SK-N-SH (cell line): ENCODE measurements around the gene DPF1. TPM values are rescaled to one million over a fixed set of nuclear protein-coding genes. Genes with fewer than 3 reads are reported as not detected.
"Not testable (repeated sequence)": the region's sequence is repeated elsewhere in the genome, so short reads cannot be mapped to it uniquely, and the experiment has no call there.

Experiments
- CTCF ChIA-PET: fragments of 300-600, 350-600 bp; formaldehyde crosslinking; extraction: SDS; loops from one replicate; lab custom pipeline; 2021; lab: Yijun Ruan, JAX
- POLR2A ChIA-PET: fragments of 350-600 bp; sonication (Branson Sonifier 250); formaldehyde crosslinking; extraction: SDS; loops from one replicate; lab custom pipeline; 2020; ENCODE audit warnings: antibody characterized with exemption, inconsistent platforms; lab: Yijun Ruan, JAX
- DNase-seq: peaks from one replicate; pipeline ENCODE4 v3.0.0; 2012
- H2AFZ ChIP-seq: fragments of 200-600 bp; sonication (generic); 2 replicates; pipeline ENCODE4 v1.8.1; 2016; ENCODE audit warnings: antibody characterized with exemption, mild to moderate bottlenecking, low read depth
- H3F3A ChIP-seq: fragments of 200-600 bp; sonication (generic); replicated peaks from 2 replicates; pipeline ENCODE3; 2016; ENCODE audit warnings: antibody characterized with exemption, mild to moderate bottlenecking; ENCODE audit not compliant: insufficient read depth
- H3K27ac ChIP-seq, 2 experiments: fragments of 200-500 bp in 1 of 2; fragments of 200-600 bp in 1 of 2; sonication (Bioruptor generic) in 1 of 2; sonication (generic), shearing (Covaris generic) in 1 of 2; 2 replicates each; pipeline versions ENCODE4 v1.5.1 to v1.6.1; 2014 to 2016; ENCODE audit warnings: low read depth in 2 of 2, inconsistent platforms in 1 of 2, low read length in 1 of 2, mild to moderate bottlenecking in 1 of 2, mixed read lengths in 1 of 2
- H3K27me3 ChIP-seq: fragments of 200-600 bp; sonication (generic), shearing (Covaris generic); 2 replicates; pipeline ENCODE4 v1.6.1; 2016; ENCODE audit warnings: mixed run types; ENCODE audit not compliant: insufficient read depth
- H3K36me3 ChIP-seq, 2 experiments: fragments of 200-500 bp in 1 of 2; fragments of 200-600 bp in 1 of 2; sonication (Bioruptor generic) in 1 of 2; sonication (generic) in 1 of 2; replicated peaks in 1 of 2; 2 replicates each; pipeline versions ENCODE3 to v1.5.1; 2014 to 2016; ENCODE audit warnings: low read length in 1 of 2, mild to moderate bottlenecking in 1 of 2; ENCODE audit not compliant: insufficient read depth in 2 of 2, control insufficient read depth in 1 of 2
- H3K4me1 ChIP-seq, 2 experiments: fragments of 200-500 bp in 1 of 2; fragments of 200-600 bp in 1 of 2; sonication (Bioruptor generic) in 1 of 2; sonication (generic), shearing (Covaris generic) in 1 of 2; 2 replicates each; pipeline versions ENCODE4 v1.5.1 to v1.6.1; 2014 to 2016; ENCODE audit warnings: low read depth in 1 of 2, low read length in 1 of 2, mixed run types in 1 of 2; ENCODE audit not compliant: insufficient read depth in 2 of 2, control insufficient read depth in 1 of 2
- H3K4me2 ChIP-seq: fragments of 200-600 bp; sonication (generic), shearing (Covaris generic); 2 replicates; pipeline ENCODE4 v1.6.1; 2017; ENCODE audit warnings: mixed run types
- H3K4me3 ChIP-seq, 2 experiments: fragments of 200-500 bp in 1 of 2; fragments of 200-600 bp in 1 of 2; sonication (Bioruptor generic) in 1 of 2; sonication (generic), shearing (Covaris generic) in 1 of 2; 2 replicates each; pipeline versions ENCODE4 v1.5.1 to v1.8.1; 2014 to 2016; ENCODE audit warnings: low read depth in 2 of 2, inconsistent platforms in 1 of 2, low read length in 1 of 2, mild to moderate bottlenecking in 1 of 2, mixed read lengths in 1 of 2, moderate library complexity in 1 of 2
- H3K79me2 ChIP-seq: fragments of 200-600 bp; sonication (generic); 2 replicates; pipeline ENCODE4 v1.8.1; 2017; ENCODE audit warnings: mild to moderate bottlenecking; ENCODE audit not compliant: insufficient read depth
- H3K9ac ChIP-seq: fragments of 200-600 bp; sonication (generic); 2 replicates; pipeline ENCODE4 v1.6.1; 2017; ENCODE audit warnings: mixed run types
- H3K9me2 ChIP-seq: fragments of 200-600 bp; sonication (generic); 2 replicates; pipeline ENCODE4 v1.6.1; 2017; ENCODE audit warnings: mixed run types
- H3K9me3 ChIP-seq: fragments of 200-600 bp; sonication (generic); 2 replicates; pipeline ENCODE4 v1.6.1; 2017; ENCODE audit warnings: mixed run types, mild to moderate bottlenecking, moderate library complexity
- H4K20me1 ChIP-seq: fragments of 200-600 bp; sonication (generic); 2 replicates; pipeline ENCODE4 v1.6.1; 2017; ENCODE audit warnings: mild to moderate bottlenecking, mixed run types; ENCODE audit not compliant: insufficient read depth
- CHD2 ChIP-seq: fragments of 150-350 bp; IDR thresholded peaks from 2 replicates; pipeline ENCODE4 v1.6.1; 2018; ENCODE audit warnings: low read length; ENCODE audit not compliant: partially characterized antibody
- FOSL2 ChIP-seq: IDR thresholded peaks from 2 replicates; pipeline ENCODE4 v1.4.0; 2012; ENCODE audit warnings: low read depth, mild to moderate bottlenecking, moderate library complexity, borderline replicate concordance
- RXRA ChIP-seq: IDR thresholded peaks from 2 replicates; pipeline ENCODE4 v1.4.0; 2012; ENCODE audit warnings: low read depth, mild to moderate bottlenecking, borderline replicate concordance
- SIN3A ChIP-seq: IDR thresholded peaks from 2 replicates; pipeline ENCODE4 v1.6.1; 2012; ENCODE audit warnings: low read depth, mild to moderate bottlenecking, low read length, moderate library complexity, borderline replicate concordance
- TAF1 ChIP-seq: IDR thresholded peaks from 2 replicates; pipeline ENCODE4 v1.6.1; 2012; ENCODE audit warnings: low read depth, mild to moderate bottlenecking, low read length, moderate library complexity, borderline replicate concordance
- WGBS: methylation state at CpG from one replicate; pipeline ENCODE4 v1.1.6; 2017; ENCODE audit warnings: low lambda C conversion rate; 5-methylcytosine and 5-hydroxymethylcytosine counted together
- polyA plus RNA-seq, 3 experiments: library from polyadenylated mRNA; depleted of rRNA; stranded (reverse); fragments of >200 nt; gene quantifications; 2 replicates each; pipeline ENCODE4 v1.2.3, GENCODE V29; 2012
- TF ChIP-seq, protein P1 (sequence below): IDR thresholded peaks from 2 replicates; pipeline ENCODE4 v1.6.1; 2012; ENCODE audit warnings: mild to moderate bottlenecking, low read depth, low read length, moderate library complexity

The DPF1 gene
- polyA plus RNA-seq, 1 of the 3 experiments (the other 2 are of a cell fraction) = 4.8 TPM

DNA sequence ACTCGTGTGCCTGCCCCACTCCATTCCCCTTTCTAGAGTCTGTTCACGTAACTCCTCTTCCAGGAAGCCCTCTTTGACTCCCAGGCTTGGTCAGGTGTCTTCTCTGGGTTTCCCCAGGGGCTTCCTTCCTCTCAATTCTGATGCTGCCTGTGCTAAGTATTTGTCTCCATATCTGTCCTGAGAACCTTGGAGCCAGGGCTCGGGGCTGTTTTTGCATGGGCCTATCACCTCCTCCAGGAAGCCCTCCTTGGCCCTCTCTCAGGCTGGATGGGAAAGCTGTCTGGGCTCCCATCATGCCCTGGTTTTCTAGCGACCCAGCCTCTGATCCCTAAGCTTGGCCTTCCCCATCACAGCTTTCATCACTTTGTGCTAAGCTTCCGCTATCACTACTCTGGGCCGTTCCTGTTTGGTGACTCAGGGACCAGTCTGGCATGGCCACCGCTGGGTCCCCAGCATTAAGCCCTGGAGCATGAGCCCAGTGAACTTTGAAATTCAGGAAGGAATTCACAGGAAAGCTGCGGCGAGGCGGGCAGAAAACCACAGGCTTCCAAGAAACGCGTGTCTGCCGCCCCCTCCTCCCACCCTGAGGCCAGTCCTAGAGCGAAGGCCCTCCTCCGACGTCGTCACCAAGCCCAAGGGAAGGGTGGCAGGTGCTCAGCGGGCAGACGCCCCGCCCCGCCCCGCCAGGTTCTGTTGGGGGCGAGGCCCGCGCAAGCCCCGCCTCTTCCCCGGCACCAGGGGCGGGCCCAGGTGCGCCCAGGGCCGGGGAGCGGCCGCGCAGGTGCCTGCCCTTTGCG is 39.9 kb upstream of the DPF1 start:
- H3K4me2 ChIP-seq = peak overlapping the region; percentile 81
- peak overlapping the region; percentile 41; the same call in 1 of the 2 replicates for H2AFZ ChIP-seq
- 26% methylated on average over 16 of the region's 34 CpGs for WGBS
- ChIA-PET CTCF (no interaction called here), POLR2A (no interaction called here)
- peak overlapping the region; percentile 45 to 47; a peak in 3 of 4 replicates for H3K4me3 ChIP-seq
- H3K79me2 ChIP-seq = no peaks in the 10 kb centered on the region
- H3F3A ChIP-seq = no peaks in the 10 kb centered on the region
- no peaks in the 10 kb centered on the region for H4K20me1 ChIP-seq
- peak; percentile 44 for DNase-seq
- TF ChIP-seq CHD2 (no peak), TAF1 (no peak), SIN3A (no peak), FOSL2 (no peak), RXRA (no peak)
- TF ChIP-seq, protein P1, sequence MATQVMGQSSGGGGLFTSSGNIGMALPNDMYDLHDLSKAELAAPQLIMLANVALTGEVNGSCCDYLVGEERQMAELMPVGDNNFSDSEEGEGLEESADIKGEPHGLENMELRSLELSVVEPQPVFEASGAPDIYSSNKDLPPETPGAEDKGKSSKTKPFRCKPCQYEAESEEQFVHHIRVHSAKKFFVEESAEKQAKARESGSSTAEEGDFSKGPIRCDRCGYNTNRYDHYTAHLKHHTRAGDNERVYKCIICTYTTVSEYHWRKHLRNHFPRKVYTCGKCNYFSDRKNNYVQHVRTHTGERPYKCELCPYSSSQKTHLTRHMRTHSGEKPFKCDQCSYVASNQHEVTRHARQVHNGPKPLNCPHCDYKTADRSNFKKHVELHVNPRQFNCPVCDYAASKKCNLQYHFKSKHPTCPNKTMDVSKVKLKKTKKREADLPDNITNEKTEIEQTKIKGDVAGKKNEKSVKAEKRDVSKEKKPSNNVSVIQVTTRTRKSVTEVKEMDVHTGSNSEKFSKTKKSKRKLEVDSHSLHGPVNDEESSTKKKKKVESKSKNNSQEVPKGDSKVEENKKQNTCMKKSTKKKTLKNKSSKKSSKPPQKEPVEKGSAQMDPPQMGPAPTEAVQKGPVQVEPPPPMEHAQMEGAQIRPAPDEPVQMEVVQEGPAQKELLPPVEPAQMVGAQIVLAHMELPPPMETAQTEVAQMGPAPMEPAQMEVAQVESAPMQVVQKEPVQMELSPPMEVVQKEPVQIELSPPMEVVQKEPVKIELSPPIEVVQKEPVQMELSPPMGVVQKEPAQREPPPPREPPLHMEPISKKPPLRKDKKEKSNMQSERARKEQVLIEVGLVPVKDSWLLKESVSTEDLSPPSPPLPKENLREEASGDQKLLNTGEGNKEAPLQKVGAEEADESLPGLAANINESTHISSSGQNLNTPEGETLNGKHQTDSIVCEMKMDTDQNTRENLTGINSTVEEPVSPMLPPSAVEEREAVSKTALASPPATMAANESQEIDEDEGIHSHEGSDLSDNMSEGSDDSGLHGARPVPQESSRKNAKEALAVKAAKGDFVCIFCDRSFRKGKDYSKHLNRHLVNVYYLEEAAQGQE = no peak
- TF ChIP-seq, all 33 proteins: peak for 0
- Histone ChIP-seq H3K4me1 (peaks cover 0 to 9% of the 10 kb centered on the region in 2 experiments; a peak in 1 of 4 replicates), H3K36me3 (no peaks in the 10 kb centered on the region), H3K9me2 (no peaks in the 10 kb centered on the region), H3K27ac (no peak overlapping the region), H3K9me3 (no peaks in the 10 kb centered on the region), H3K27me3 (no peaks in the 10 kb centered on the region), H3K9ac (no peak overlapping the region)

DNA sequence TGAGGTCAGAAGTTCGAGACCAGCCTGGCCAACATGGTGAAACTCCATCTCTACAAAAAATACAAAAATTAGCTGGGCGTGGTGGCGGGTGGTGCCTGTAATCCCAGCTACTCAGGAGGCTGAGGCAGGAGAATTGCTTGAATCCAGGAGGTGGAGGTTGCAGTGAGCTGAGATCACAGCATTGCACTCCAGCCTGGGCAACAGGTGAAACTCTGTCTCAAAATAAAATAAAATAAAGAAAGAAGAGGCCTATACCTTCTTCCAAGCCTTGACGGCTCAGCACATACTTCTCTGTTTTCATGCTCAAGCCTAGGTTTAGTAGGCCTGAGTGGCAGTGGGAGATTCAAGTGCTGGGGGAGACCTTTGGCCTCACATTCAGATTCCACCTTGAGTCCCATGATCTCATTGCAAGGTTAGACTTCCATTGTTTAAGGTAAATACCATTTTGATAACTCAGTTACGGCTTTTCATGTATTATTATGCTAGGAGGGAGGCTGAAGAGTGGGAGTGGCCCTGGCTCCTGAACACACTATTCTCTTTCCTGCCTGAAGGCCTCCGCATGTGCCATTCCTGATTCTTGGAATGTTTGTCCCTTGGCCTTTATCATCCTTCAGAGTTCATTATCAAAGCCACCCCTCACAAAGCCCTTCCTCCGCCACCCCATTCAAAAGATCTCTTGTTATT is 38.7 kb upstream of the DPF1 start:
- Histone ChIP-seq H3K27me3 (no peaks in the 10 kb centered on the region), H3K9ac (no peak overlapping the region), H3K36me3 (no peaks in the 10 kb centered on the region), H3K79me2 (no peaks in the 10 kb centered on the region), H3F3A (no peaks in the 10 kb centered on the region), H3K9me3 (no peaks in the 10 kb centered on the region), H3K4me1 (peaks cover 0 to 9% of the 10 kb centered on the region in 2 experiments; a peak in 1 of 4 replicates), H3K27ac (no peak overlapping the region), H3K4me2 (no peak overlapping the region), H4K20me1 (no peaks in the 10 kb centered on the region), H3K4me3 (no peak overlapping the region), H2AFZ (no peak overlapping the region), H3K9me2 (no peaks in the 10 kb centered on the region)
- 95% methylated on average over 7 of the region's 7 CpGs for WGBS
- CTCF ChIA-PET = interaction anchor here (1.0 kb wide), 1 partner anchor 360 kb away, joined by 3 read pairs; no protein-coding TSS in a partner anchor
- POLR2A ChIA-PET = no interaction called here
- no peak for TF ChIP-seq SIN3A
- no peak for DNase-seq

DNA sequence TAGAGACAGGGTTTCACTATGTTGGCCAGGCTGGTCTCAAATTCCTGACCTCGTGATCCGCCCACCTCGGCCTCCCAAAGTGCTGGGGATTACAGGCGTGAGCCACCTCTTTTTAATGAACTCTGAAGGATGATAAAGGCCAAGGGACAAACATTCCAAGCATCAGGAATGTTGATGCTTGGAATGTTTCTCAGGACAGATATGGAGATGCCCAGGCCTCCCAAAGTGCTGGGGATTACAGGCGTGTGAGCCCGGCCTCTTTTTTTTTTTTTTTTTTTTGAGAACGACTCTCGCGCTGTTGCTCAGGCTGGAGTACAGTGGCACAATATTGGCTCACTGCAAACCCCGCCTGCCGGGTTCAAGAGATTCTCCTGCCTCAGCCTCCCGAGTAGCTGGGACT is 37.9 kb upstream of the DPF1 start:
- POLR2A ChIA-PET = interaction anchor here (0.7 kb wide), 1 partner anchor 66 kb away, joined by 7 read pairs; no protein-coding TSS in a partner anchor
- H3K36me3 ChIP-seq, H3K27me3 ChIP-seq, H3K27ac ChIP-seq, CTCF ChIA-PET, DNase-seq, H3K4me3 ChIP-seq, H3K4me1 ChIP-seq, H3K79me2 ChIP-seq, H3F3A ChIP-seq, H4K20me1 ChIP-seq, H3K9me3 ChIP-seq, H3K9ac ChIP-seq, H2AFZ ChIP-seq, H3K4me2 ChIP-seq, H3K9me2 ChIP-seq: not testable (repeated sequence)
- WGBS = 88% methylated on average over 12 of the region's 12 CpGs
